ENCODE results near the gene SCAPER.

- TF ChIP-seq CTCF (IDR thresholded peaks at IDR 0.05) (no peak), USF2 (CRISPR knock-in tag; IDR thresholded peaks at IDR 0.05) (no peak), HMGXB4 (CRISPR knock-in tag; IDR thresholded peaks at IDR 0.05) (no peak), JUN (CRISPR knock-in tag; IDR thresholded peaks at IDR 0.05) (no peak), TEAD4 (CRISPR knock-in tag; IDR thresholded peaks at IDR 0.05) (no peak)
Observed at GRCh38 chr15:76753771-76754170, 151.4 kb downstream of the SCAPER start.

All from WTC11 (cell line).